ENCODE results near the gene ATRNL1.

DNA sequence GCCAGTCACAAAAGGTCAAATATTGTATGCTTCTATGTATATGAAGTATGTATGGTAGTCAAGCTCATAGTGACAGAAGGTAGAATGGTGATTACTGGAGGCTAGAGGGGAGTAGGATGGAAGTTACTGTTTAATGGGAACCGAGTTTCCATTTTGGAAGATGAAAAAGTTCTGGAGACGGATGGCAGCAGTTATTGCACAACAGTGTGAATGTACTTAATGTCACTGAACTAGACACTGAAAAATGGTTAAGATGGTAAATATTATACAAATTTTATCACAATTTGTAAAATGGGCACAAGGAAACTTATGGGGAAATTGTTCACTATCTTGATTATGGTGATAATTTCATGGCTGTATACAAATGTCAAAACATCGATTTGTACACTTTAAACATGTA lies 895.2 kb downstream of the ATRNL1 start:
- TF ChIP-seq, protein P1, sequence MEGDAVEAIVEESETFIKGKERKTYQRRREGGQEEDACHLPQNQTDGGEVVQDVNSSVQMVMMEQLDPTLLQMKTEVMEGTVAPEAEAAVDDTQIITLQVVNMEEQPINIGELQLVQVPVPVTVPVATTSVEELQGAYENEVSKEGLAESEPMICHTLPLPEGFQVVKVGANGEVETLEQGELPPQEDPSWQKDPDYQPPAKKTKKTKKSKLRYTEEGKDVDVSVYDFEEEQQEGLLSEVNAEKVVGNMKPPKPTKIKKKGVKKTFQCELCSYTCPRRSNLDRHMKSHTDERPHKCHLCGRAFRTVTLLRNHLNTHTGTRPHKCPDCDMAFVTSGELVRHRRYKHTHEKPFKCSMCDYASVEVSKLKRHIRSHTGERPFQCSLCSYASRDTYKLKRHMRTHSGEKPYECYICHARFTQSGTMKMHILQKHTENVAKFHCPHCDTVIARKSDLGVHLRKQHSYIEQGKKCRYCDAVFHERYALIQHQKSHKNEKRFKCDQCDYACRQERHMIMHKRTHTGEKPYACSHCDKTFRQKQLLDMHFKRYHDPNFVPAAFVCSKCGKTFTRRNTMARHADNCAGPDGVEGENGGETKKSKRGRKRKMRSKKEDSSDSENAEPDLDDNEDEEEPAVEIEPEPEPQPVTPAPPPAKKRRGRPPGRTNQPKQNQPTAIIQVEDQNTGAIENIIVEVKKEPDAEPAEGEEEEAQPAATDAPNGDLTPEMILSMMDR (IDR thresholded peaks at IDR 0.05; ENCODE audit: poor library complexity), result no peak
- TF ChIP-seq EZH2 (IDR thresholded peaks at IDR 0.05; ENCODE audit: borderline replicate concordance) (no peak), EZH2phosphoT487 (IDR thresholded peaks at IDR 0.05; ENCODE audit: low read depth, severe bottlenecking, unreplicated experiment) (no peak)

Data from hepatocyte (in vitro differentiated cells).